ENCODE measurements around the gene ARMC8.

The ARMC8 gene

GRCh38 chr3:138148503-138148902, 38.6 kb upstream of the ARMC8 start:
- H3K4me3 ChIP-seq (IDR thresholded peaks at IDR 0.05; ENCODE audit: insufficient read depth, low read depth, low read length) = no peak overlapping the region
- no peaks in the 10 kb centered on the region for H3K36me3 ChIP-seq (ENCODE audit: insufficient read depth)
- no peaks in the 10 kb centered on the region for H3K27me3 ChIP-seq (ENCODE audit: insufficient read depth, low read depth)
- no peak overlapping the region for H2AFZ ChIP-seq (ENCODE audit: low read depth)
- H3K27ac ChIP-seq = no peak overlapping the region
- H4K20me1 ChIP-seq (ENCODE audit: insufficient read depth) = no peaks in the 10 kb centered on the region
- H3K4me2 ChIP-seq = no peak overlapping the region
- H3K4me1 ChIP-seq (ENCODE audit: low read depth, poor library complexity, severe bottlenecking) = no peaks in the 10 kb centered on the region
- H3K9ac ChIP-seq = no peak overlapping the region
- H3K79me2 ChIP-seq (ENCODE audit: insufficient read depth, low read depth) = no peaks in the 10 kb centered on the region
- TF ChIP-seq, protein P1, sequence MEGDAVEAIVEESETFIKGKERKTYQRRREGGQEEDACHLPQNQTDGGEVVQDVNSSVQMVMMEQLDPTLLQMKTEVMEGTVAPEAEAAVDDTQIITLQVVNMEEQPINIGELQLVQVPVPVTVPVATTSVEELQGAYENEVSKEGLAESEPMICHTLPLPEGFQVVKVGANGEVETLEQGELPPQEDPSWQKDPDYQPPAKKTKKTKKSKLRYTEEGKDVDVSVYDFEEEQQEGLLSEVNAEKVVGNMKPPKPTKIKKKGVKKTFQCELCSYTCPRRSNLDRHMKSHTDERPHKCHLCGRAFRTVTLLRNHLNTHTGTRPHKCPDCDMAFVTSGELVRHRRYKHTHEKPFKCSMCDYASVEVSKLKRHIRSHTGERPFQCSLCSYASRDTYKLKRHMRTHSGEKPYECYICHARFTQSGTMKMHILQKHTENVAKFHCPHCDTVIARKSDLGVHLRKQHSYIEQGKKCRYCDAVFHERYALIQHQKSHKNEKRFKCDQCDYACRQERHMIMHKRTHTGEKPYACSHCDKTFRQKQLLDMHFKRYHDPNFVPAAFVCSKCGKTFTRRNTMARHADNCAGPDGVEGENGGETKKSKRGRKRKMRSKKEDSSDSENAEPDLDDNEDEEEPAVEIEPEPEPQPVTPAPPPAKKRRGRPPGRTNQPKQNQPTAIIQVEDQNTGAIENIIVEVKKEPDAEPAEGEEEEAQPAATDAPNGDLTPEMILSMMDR (conservative IDR thresholded peaks at IDR 0.05; ENCODE audit: low read depth, low read length) = no peak

GRCh38 chr3:138154534-138154933, 32.6 kb upstream of the ARMC8 start:
- H3K79me2 ChIP-seq (ENCODE audit: insufficient read depth, low read depth) = no peaks in the 10 kb centered on the region
- no peaks in the 10 kb centered on the region for H3K4me1 ChIP-seq (ENCODE audit: low read depth, poor library complexity, severe bottlenecking)
- H2AFZ ChIP-seq (ENCODE audit: low read depth) = no peak overlapping the region
- H3K9ac ChIP-seq = no peak overlapping the region
- no peak overlapping the region for H3K4me3 ChIP-seq (IDR thresholded peaks at IDR 0.05; ENCODE audit: insufficient read depth, low read depth, low read length)
- H4K20me1 ChIP-seq (ENCODE audit: insufficient read depth) = no peaks in the 10 kb centered on the region
- no peaks in the 10 kb centered on the region for H3K36me3 ChIP-seq (ENCODE audit: insufficient read depth)
- TF ChIP-seq, protein P1 (conservative IDR thresholded peaks at IDR 0.05; ENCODE audit: low read depth, low read length) = no peak
- H3K27me3 ChIP-seq (ENCODE audit: insufficient read depth, low read depth) = no peaks in the 10 kb centered on the region
- no peak overlapping the region for H3K27ac ChIP-seq
- no peak overlapping the region for H3K4me2 ChIP-seq

DNA sequence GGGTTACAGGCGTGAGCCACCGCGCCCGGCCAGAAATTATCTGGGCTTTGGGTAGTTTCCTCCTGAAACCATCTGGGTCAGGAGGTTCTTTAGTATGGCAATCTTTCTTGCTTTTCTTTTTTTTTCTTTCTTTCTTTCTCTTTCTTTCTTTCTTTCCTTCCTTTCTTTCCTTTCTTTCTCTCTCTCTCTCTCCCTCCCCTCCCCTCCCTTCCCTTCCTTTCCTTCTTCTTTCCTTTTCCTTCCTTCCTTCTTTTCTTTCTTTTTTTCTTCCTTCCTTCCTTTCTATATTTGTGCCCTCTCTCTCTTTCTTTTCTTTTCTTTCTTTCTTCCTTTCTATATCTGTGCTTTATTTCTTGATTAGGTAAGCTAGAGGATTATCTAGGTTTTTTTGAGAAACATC, 29.4 kb upstream of the ARMC8 start:
- H3K36me3 ChIP-seq (ENCODE audit: insufficient read depth) = no peaks in the 10 kb centered on the region

GRCh38 chr3:138165061-138165460, 22.0 kb upstream of the ARMC8 start:
- no peak overlapping the region for H3K9ac ChIP-seq
- H3K27me3 ChIP-seq (ENCODE audit: insufficient read depth, low read depth) = no peaks in the 10 kb centered on the region
- no peak overlapping the region for H2AFZ ChIP-seq (ENCODE audit: low read depth)
- no peak overlapping the region for H3K27ac ChIP-seq
- TF ChIP-seq, protein P1 (conservative IDR thresholded peaks at IDR 0.05; ENCODE audit: low read depth, low read length) = no peak
- H3K4me3 ChIP-seq (IDR thresholded peaks at IDR 0.05; ENCODE audit: insufficient read depth, low read depth, low read length) = no peak overlapping the region
- no peaks in the 10 kb centered on the region; the same call in 1 of the 2 replicates for H3K36me3 ChIP-seq (ENCODE audit: insufficient read depth)
- no peaks in the 10 kb centered on the region for H3K79me2 ChIP-seq (ENCODE audit: insufficient read depth, low read depth)
- no peak overlapping the region for H3K4me2 ChIP-seq
- no peaks in the 10 kb centered on the region for H3K4me1 ChIP-seq (ENCODE audit: low read depth, poor library complexity, severe bottlenecking)
- H4K20me1 ChIP-seq (ENCODE audit: insufficient read depth) = no peaks in the 10 kb centered on the region

More for the DNA sequence above, 29.4 kb upstream of the ARMC8 start:
- no peaks in the 10 kb centered on the region for H3K27me3 ChIP-seq (ENCODE audit: insufficient read depth, low read depth)
- TF ChIP-seq, protein P1 (conservative IDR thresholded peaks at IDR 0.05; ENCODE audit: low read depth, low read length) = no peak
- H4K20me1 ChIP-seq (ENCODE audit: insufficient read depth) = no peaks in the 10 kb centered on the region
- H3K4me2 ChIP-seq = no peak overlapping the region
- no peak overlapping the region for H3K4me3 ChIP-seq (IDR thresholded peaks at IDR 0.05; ENCODE audit: insufficient read depth, low read depth, low read length)
- H3K4me1 ChIP-seq (ENCODE audit: low read depth, poor library complexity, severe bottlenecking) = no peaks in the 10 kb centered on the region
- no peak overlapping the region for H2AFZ ChIP-seq (ENCODE audit: low read depth)
- H3K27ac ChIP-seq = no peak overlapping the region
- H3K9ac ChIP-seq = no peak overlapping the region
- no peaks in the 10 kb centered on the region for H3K79me2 ChIP-seq (ENCODE audit: insufficient read depth, low read depth)

Measured in KMS-11 (cell line).